AG08396 (cell line): ENCODE measurements around the gene ONECUT1.

Experiments used
- DNase-seq: peaks from one replicate; pipeline ENCODE4 v3.0.0; 2012; ENCODE audit warnings: low spot score, mixed read lengths

The ONECUT1 gene

GRCh38 chr15:52796753-52797520, 6.8 kb upstream of the ONECUT1 start:
- no peak for DNase-seq

- no peak for DNase-seq
Observed at GRCh38 chr15:52796228-52796521, 6.0 kb upstream of the ONECUT1 start.

GRCh38 chr15:52795464-52796227, 5.5 kb upstream of the ONECUT1 start:
- no peak for DNase-seq

GRCh38 chr15:52794665-52795463, 4.7 kb upstream of the ONECUT1 start:
- no peak for DNase-seq

- DNase-seq: no peak
Observed at GRCh38 chr15:52791776-52792175, 1.6 kb upstream of the ONECUT1 start.

- DNase-seq: no peak
Observed at GRCh38 chr15:52790941-52791751, 1.0 kb upstream of the ONECUT1 start.

- no peak for DNase-seq
Observed at GRCh38 chr15:52789601-52790168, 451 bp downstream of the ONECUT1 start.

- no peak for DNase-seq
Observed at GRCh38 chr15:52789008-52789600, 1.0 kb downstream of the ONECUT1 start.

GRCh38 chr15:52788099-52788986, 1.8 kb downstream of the ONECUT1 start:
- no peak for DNase-seq

- DNase-seq: no peak
Observed at GRCh38 chr15:52787549-52788098, 2.5 kb downstream of the ONECUT1 start.

GRCh38 chr15:52787123-52787503, 3.0 kb downstream of the ONECUT1 start:
- DNase-seq: no peak

- DNase-seq: no peak
Observed at GRCh38 chr15:52786436-52787122, 3.6 kb downstream of the ONECUT1 start.

GRCh38 chr15:52785672-52786406, 4.3 kb downstream of the ONECUT1 start:
- DNase-seq: no peak

- DNase-seq: no peak
Observed at GRCh38 chr15:52784799-52785671, 5.1 kb downstream of the ONECUT1 start.

GRCh38 chr15:52783929-52784798, 6.0 kb downstream of the ONECUT1 start:
- DNase-seq: no peak

GRCh38 chr15:52783191-52783829, 6.8 kb downstream of the ONECUT1 start:
- DNase-seq: no peak
